Measurements from ENCODE around the gene FIGLA.

Gene FIGLA

GRCh38 chr2:70832386-70832785, 41.9 kb upstream of the FIGLA start:
- no peak overlapping the region for H3K4me3 ChIP-seq (ENCODE audit: low read depth, low read length)
- TF ChIP-seq, protein P1, sequence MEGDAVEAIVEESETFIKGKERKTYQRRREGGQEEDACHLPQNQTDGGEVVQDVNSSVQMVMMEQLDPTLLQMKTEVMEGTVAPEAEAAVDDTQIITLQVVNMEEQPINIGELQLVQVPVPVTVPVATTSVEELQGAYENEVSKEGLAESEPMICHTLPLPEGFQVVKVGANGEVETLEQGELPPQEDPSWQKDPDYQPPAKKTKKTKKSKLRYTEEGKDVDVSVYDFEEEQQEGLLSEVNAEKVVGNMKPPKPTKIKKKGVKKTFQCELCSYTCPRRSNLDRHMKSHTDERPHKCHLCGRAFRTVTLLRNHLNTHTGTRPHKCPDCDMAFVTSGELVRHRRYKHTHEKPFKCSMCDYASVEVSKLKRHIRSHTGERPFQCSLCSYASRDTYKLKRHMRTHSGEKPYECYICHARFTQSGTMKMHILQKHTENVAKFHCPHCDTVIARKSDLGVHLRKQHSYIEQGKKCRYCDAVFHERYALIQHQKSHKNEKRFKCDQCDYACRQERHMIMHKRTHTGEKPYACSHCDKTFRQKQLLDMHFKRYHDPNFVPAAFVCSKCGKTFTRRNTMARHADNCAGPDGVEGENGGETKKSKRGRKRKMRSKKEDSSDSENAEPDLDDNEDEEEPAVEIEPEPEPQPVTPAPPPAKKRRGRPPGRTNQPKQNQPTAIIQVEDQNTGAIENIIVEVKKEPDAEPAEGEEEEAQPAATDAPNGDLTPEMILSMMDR (conservative IDR thresholded peaks at IDR 0.05; ENCODE audit: low read depth, low read length) = no peak
- no peak for DNase-seq (ENCODE audit: low read depth)

- TF ChIP-seq, protein P1 (conservative IDR thresholded peaks at IDR 0.05; ENCODE audit: low read depth, low read length) = no peak
- no peak for DNase-seq (ENCODE audit: low read depth)
Measured at GRCh38 chr2:70831861-70832260, 41.4 kb upstream of the FIGLA start.

DNA sequence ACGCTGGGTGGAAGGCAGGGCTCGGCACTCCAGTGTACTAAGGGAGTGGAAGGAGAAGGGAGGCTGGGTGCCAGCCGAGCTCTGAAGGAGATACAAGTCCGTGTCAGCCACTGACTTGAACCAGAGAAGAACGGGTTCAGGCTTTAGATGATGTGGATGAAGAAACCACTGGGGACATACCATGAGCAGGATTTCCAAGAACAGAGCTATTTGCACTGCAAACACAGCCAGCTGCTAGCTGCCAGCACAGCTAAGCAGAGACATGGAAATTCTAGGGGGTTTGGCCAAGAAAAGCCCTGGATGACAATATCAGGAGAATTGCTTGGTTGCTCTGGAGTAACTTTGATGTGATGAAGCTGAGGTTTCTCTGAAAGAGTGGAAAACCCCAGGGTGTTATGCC, 39.9 kb upstream of the FIGLA start:
- TF ChIP-seq, protein P1 (conservative IDR thresholded peaks at IDR 0.05; ENCODE audit: low read depth, low read length) = no peak
- no peak overlapping the region for H3K4me3 ChIP-seq (ENCODE audit: low read depth, low read length)
- DNase-seq (ENCODE audit: low read depth) = no peak

More at GRCh38 chr2:70831861-70832260, 41.4 kb upstream of the FIGLA start:
- no peak overlapping the region for H3K4me3 ChIP-seq (ENCODE audit: low read depth, low read length)

GRCh38 chr2:70829916-70830315, 39.5 kb upstream of the FIGLA start:
- DNase-seq (ENCODE audit: low read depth) = no peak
- TF ChIP-seq, protein P1 (conservative IDR thresholded peaks at IDR 0.05; ENCODE audit: low read depth, low read length) = no peak
- no peak overlapping the region for H3K4me3 ChIP-seq (ENCODE audit: low read depth, low read length)

GRCh38 chr2:70828914-70829824, 38.7 kb upstream of the FIGLA start:
- TF ChIP-seq, protein P1 (conservative IDR thresholded peaks at IDR 0.05; ENCODE audit: low read depth, low read length) = no peak
- no peak overlapping the region for H3K4me3 ChIP-seq (ENCODE audit: low read depth, low read length)
- DNase-seq (ENCODE audit: low read depth) = no peak

GRCh38 chr2:70828115-70828514, 37.7 kb upstream of the FIGLA start:
- TF ChIP-seq, protein P1 (conservative IDR thresholded peaks at IDR 0.05; ENCODE audit: low read depth, low read length) = no peak
- no peak overlapping the region for H3K4me3 ChIP-seq (ENCODE audit: low read depth, low read length)
- DNase-seq (ENCODE audit: low read depth) = no peak

GRCh38 chr2:70827388-70827787, 36.9 kb upstream of the FIGLA start:
- DNase-seq (ENCODE audit: low read depth) = no peak
- TF ChIP-seq, protein P1 (conservative IDR thresholded peaks at IDR 0.05; ENCODE audit: low read depth, low read length) = no peak
- no peak overlapping the region for H3K4me3 ChIP-seq (ENCODE audit: low read depth, low read length)
